Activated CD4-positive, alpha-beta T cell treated with anti-CD3 and anti-CD28 coated beads, Interleukin-2, Interleukin-6, amounts not matched to agents 100 ng/mL and 50 ng/mL, durations not matched to agents 16 hours and 8 hours (primary cell): ENCODE measurements around the gene PPM1J.
A peak's percentile ranks its signal among the peaks of the same experiment; 100 is the strongest.
"Not testable (repeated sequence)": the region's sequence is repeated elsewhere in the genome, so short reads cannot be mapped to it uniquely, and the experiment has no call there.

Source experiments
- DNase-seq: peaks from one replicate; pipeline ENCODE4 v3.0.0-alpha.2; 2020

Gene PPM1J

DNA sequence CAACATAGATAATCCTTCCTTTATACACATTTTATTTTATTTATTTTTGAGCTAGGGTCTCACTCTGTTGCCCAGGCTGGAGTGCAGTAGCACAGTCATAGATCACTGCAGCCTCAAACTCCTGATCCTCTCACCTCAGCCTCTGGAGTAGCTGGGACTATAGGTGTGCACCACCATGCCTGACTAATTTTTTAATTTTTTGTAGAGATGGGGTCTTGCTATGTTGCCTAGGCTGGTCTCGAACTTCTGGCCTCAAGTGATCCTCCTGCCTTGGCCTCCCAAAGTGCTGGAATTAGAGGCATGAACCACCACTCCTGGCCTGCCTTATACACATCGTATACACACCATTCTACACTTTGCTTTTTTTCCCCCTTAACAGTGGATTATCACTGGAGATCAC lies 6.2 kb upstream of the PPM1J start:
- not testable (repeated sequence) for DNase-seq

DNA sequence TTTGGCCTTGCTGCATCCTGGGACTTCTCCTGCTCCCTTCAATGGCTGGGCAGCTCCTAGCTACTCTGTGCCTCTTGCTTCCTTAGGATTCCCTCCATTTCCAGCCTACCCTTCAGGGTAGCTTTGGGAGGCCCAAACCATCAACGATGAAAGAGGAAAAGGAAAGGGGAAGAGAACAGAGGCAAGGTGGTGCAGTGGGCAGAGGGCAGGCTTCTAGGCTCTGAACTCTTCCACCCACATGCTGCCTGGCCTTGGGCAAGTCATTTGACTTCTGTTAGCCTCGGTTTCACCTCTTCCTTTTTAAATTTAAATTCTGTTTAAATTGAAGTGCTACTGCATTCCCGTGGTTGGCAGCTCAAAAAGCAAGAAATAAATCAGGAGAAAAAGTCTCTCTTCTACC lies 5.7 kb upstream of the PPM1J start:
- DNase-seq: no peak

DNA sequence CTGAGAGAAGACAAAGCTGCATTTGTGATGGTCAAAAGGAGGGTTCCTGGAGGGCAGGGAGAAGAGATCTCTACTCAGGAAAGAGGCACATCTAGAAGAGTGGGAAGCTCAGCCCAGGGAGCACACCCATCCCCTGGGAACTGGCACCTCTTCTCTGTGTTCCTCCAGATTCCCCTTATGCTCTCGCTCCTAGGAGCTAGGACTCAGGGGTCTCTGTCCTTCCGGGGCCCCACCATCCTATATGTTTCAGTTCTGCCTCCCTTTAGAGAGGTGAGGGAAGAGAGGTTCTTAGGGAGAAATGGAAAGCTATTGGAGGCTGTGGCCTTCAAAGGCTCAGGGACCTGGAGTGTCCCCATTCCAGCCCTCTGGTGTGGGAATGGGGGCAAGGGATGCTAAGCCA lies 4.6 kb upstream of the PPM1J start:
- no peak for DNase-seq

DNA sequence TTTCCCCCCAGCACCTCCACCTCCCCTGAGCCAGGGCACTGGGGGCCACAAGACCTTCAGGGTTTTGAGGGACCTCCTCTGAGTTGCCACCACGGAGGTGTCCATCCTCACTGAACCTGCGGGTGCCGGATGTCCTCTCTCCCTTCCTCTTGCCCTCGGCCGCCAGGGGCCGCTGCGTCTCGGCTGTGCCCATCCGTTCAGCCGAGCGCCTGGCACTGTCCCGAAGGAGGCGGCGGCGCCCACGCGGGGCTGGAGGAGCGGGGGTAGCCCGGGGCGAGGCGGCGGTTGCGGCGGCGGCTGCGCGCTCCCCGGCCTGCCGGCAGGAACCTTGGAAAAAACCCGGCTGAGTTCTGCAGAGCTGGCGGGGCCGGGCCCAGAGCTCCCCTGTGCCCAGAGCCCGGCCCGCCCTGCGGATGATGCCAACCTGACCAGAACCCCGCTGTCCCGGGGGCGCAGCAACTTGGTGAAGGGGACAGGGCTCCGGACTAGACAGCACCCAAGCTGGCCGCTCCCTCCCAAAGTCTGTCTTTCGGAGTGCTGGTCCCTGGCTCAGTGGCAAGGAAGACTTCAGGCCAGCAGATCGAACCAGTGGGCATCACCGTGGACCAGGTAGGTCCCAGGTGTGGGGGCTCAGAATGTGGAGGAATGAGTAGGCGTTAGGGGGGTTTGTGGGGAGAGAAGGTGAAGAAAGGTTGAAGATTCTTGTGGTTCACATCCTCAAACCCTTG lies 3.7 kb upstream of the PPM1J start:
- peak; percentile 83 for DNase-seq

DNA sequence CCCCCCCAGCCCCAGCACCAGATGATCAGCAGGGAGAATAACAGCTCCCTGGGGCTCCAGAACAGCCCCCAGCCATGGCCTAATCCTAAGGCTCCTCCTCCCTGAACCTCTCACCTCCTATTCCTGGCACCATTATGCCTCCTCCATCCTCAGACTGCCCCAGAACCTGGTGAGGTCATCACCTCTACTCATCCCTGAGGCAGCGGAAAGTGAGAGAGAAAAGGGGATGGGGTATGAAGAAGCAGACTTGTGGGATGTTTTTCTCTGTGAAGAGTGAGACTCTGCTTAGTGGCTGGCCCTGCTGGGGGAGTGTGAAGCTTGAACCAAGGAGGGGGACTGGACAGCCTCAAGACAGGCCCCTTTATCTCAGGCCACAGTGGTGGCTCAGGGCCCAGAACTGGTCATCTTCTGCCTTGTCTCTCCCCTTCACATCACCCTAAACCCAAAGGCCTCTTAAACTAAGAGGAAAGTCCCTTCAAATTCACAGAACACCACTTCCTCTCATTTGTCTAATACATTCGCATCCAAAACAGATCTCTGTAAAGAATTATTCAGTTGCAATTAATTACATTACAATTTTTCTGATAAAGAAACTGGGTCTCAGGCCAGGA lies 2.2 kb upstream of the PPM1J start:
- DNase-seq: no peak

DNA sequence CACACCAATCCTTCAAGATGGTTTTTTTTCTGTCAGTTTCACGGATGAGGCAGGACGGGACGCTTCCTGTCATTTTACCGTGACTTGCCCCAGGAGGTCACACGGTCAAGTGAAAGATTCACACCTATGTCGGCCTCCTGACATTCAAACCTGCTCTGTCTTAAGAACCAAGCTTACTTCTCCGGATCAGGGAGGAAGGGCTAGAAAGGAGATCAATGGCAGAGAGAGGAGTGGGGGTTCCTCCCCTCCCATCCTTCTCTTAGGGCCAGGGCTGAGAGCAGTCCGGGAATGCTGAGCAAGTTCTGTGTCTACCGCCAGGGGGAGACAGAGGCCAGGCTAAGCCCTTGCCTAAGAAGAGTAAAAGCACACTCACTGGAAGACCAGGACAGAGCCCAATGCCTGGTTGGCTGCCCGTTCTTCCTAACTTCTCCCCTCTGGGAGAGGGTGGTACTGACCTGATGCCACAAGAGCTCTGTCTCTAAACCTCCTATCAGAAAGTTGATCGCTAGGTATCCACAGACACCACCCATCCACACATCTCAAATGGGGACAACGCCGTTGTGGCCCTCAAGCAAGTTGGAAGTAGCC lies 1.1 kb upstream of the PPM1J start:
- DNase-seq: peak; percentile 85

DNA sequence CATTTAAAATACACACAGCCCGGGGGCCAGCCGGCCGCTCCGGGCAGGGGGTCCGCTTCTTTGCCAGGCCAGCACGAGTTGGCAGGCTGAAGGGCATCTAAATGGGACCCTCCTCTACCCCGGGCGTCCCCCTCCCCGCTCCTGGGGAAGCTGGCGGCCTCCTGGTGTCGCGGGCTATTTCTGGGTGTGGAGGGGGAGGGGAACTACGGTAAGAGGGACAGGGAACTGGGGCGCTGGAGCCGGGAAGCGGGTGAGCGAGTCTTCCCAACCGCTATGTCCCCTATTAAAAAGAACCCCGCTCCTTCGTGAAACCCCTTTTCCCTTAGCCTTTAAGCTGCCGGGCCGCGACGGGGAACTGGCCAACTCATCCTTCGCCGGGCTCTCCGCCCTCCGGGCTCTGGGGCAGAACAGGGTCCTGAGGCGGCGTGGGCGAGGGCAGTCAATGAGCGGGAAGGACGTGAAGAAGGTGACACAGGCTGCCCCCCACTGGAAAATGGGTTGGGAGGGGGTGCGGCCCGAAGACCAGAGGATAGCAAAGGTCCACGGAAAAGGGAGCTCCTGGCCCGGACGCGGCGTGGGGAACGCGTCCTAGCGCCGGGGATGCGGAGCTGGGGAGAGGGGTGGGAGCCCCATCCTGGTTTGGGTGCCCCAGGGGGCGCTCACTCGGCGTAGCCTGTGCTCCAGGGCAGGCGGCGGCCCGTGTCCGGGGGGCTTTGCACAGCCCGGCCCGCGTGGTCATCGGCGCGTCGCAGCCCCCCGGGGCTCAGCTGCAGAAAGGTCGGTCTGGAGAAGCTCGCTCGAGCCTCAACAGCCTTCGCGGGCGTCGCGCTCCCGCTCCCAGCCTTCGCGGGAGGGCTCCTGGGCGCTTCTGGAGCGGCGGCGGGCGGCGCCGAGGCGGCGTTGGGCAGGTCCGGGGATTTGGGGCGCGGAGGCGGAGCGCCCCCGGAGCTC lies 544 bp downstream of the PPM1J start:
- DNase-seq: no peak

DNA sequence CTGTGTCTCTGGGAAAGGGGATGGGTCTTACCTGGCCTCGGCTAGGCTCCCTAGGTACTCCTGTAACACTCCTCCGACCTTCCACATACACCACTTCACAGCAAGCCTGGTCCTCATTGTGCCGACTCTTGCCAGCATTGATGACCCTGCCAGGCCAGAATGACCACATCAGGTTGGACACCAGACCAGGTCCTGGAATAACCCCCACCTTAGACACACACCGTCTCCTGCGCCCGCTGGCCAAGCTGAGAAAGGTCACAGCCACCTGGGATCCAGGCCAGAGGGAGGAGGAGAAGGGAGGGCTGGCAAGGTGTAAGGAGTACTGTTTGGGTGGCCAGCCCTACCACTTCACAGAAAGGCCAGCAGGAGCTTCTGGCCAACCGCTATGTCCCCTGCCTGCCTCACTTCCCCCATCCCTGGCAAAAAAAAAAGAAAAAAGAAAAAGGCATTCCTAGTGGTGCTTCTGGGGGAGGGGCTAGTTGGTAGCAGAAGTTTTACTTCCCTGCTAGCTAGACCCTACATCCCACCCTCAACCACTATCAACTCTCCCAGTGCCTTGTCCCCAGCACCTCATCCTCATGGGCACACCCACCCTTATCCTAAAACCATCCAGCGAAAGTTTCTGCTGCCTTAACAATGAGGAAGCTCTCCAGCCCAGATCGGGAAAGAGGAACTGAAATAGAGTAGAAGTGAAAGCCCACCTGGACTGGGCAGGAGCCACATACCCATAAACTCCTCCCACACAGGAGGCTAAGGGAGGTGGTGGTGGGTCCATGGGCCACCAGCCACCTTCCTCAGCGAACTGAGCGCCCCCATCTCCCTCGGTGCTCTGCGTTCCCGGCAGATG lies 1.4 kb downstream of the PPM1J start:
- DNase-seq: no peak

DNA sequence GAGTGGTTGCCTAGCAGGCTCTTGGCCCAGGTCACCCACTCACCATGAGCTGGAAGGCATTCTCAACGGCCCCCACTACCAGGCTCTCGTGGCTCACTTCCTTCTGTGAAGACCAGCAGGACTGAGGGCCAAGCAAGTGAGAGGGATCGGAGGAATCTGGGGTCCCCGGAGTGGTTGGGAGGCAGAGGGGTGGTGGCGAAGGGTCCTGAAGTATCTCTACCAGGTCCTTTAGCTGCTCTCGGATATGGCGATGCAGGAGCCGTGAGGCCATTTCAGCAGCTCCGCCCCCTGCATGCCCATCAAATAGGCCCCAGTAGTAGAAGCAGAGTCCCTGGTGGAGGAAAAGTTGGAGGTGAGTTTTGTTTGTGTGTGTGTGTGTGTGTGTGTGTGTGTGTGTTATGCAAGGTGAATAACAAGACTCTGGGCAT lies 2.4 kb downstream of the PPM1J start:
- no peak for DNase-seq

DNA sequence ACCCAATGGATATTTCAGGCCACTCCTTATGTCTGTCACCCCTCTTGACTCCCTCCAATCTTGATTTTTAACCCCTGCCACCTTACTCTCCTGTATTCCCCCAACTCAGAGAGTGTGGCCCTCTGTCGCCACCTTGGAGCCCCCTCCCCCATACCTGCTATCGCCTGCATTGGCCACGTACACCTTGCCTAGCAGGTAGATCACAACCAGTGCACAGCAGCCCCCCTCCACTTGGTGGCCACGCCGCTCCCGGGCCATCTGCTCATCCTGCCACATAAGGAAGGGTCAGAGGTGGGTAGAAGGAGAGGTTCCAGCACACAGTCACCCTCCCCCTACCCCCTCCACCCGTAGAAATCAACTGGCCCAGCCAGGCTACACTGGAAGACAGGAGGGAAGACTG lies 2.9 kb downstream of the PPM1J start:
- DNase-seq: no peak

DNA sequence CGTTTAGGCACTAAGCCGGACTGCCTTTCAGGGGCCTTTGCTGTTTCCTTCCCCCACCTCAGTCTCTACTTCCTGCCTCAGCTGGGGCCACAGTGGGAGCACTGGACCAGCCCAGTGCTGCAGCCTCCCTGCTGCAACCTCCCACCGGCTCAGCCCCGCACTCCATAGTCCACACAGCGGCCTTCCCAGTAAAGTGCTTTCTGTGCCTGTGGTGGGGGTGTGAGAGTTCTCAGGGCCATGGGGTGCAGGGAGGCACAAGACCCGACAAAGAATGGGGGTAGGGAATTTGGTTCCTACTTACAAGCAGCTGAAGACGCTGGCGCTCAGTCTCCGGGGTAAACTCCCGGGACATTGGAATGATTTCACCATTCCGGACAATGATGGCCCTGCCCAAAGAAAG lies 3.5 kb downstream of the PPM1J start:
- no peak for DNase-seq

DNA sequence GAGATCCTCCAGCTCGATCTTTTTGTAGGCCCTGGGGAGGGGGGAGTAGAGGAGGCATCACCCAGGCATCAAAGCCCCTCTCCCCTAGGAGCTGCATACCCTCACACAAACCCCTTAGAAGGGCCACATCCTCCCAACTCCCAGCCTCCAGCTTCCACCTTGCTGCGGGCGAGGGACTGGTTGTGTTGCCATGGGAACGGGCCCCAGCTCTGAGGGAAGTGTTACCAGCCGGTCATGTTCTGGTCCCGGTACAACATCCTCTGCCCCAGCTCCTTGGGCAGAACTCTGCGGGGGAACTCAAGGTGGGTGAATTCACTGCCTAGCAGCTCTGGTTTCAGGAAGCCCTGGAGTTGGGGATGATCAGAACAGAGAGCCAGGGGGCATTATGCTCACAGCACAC lies 4.1 kb downstream of the PPM1J start:
- DNase-seq: no peak

DNA sequence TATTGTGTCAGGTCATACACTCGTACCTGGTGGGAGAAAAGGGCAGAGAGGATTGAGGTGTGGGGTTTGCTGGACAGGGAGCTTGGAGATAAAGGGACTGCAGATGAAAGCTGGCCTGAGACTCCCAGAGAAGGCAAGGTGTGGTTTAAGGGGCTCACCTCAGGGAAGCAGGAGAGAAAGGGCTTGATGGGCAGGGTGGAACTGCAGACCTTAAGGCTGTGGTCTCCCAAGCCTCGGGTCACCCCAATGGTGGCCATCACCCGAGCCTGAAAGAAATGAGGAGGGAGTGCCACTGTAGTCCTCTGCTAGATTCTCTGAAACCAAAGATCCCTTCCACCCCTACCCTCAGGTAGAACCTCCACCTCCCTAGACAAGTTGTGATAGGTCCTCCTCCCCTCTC lies 4.5 kb downstream of the PPM1J start:
- DNase-seq: no peak

DNA sequence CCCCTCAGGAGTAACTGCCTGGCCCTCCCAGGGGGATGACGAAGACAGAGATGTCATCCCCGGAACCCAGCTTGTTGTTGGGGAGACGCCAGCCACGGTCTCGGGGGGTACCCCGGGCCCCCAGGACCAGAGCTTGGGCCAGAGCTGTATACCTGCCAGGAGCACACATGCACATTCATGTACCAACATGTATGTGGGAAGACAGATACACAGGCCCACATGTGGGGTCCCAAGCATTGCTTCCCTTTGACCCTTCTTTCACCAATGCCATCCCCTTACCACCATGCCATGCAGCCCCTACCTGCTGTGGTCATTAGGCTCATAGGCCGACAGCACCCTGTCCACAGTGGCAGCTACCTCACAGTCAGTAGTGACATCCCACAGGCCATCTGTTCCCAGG lies 5.0 kb downstream of the PPM1J start:
- no peak for DNase-seq

DNA sequence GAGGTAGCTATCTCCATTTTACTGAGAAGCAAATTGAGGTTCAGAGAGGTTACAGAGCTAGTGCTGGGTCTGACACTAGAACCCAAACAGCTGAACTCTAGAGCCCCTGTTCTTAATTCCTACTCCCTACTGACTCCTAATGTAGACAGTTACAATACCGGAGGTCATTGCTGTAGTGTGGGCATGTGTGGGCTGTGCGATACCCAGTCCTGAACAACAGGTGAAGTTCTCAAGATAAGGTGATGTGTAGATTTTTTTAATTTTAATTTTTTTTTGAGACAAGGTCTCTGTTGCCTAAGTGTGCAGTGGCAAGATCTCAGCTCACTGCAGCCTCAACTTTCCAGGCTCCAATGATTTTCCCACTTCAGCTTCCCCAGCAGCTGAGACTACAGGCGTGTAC lies 6.6 kb downstream of the PPM1J start:
- DNase-seq: no peak

DNA sequence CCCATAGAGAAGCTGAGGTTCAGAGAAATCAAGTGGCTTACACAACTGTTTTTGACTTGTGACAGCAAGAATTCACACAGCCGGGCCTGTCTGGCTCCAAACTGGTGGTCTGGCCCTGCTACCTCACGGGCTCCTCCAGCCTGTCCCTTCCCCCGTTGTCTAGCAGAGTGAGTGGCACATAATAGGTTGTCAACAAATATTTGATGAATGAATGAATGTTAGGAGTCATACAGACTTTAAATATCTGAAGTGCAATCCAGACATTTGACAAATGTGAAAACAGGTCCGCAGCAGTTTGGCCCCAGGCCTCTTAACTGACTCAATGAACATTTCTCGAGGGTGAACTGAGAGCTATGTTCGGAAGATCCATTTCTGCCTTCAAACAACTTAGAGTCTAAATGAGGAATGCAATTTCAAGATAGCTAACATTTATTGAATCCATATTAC lies 7.1 kb downstream of the PPM1J start:
- DNase-seq: no peak

DNA sequence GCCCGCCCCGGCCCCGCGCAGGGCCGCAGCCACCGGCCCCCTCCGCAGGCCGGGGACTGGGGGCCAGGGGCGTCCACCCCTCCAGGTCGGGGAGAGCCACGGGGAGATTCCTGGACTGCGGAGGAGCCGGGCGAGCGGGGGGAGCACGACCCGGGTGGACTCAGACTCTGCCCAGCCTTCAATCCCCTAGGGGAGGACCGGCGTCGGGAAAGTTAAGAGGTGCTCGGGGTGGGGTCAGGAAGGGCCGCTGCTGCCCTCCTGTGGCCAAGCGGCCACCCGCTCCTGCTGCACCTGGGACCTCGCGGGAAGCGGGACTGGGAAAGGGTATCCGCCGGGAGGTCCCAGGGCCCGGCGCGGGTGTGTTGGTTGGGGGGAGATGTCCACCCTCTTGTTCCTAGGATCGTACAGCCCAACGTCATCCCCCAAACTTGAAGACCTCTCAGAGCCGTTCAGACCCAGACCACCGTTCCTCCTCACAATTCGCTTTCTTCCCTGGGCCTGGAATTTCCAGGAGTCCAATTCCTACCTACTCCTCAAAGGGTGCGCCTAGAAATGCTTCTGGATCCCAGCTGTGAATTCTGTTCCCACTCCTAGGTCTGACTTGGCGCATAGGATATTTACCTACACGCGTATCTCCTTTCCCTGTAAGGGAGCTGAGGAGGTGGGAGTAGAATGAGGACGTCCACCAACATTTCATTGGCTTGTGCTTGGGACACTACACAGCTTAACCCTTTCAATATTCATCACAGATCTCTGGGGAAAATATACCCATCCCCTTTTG lies 7.7 kb downstream of the PPM1J start:
- DNase-seq: peak; percentile 76

DNA sequence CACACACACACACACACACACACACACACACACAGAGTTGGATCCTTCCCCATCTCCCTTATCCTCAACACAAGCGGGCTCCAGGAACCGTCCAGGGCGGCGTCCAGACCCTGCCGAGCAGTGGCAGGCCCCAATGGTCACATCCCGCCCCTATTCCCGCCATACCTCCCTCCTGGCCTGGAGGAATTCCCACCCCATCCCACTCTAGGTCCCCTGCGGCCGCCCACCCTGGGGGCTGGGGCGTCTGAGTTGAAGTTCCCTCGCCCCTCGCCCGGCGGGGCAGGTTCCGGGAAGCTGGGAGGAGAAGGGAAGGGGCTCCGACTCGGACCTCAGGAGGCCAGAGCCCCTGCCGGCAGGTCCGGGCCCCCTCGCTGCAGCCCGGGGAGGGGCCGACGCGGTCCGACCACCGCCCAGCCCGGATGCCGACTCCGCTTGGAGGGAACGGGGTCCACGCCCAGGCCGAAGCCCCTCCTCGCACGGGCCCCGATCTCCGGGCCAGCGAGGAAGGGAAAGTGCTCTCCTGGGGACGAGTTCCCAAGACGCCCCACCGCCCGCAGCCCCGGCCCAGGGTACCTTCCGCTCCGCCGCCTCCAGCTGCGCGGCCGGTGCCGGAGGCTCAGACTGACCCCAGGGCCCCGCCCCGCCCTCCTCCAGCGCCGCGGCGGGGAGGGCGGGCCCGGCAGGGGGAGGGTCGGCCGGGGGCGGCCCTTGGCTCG lies 8.5 kb downstream of the PPM1J start, which contains the start of gene RHOC:
Gene RHOC (minus strand): TSS at position 623 of the 716 bp plus-strand sequence. CDS start 3,328 bp downstream, outside the sequence.
- DNase-seq: peak; percentile 54

DNA sequence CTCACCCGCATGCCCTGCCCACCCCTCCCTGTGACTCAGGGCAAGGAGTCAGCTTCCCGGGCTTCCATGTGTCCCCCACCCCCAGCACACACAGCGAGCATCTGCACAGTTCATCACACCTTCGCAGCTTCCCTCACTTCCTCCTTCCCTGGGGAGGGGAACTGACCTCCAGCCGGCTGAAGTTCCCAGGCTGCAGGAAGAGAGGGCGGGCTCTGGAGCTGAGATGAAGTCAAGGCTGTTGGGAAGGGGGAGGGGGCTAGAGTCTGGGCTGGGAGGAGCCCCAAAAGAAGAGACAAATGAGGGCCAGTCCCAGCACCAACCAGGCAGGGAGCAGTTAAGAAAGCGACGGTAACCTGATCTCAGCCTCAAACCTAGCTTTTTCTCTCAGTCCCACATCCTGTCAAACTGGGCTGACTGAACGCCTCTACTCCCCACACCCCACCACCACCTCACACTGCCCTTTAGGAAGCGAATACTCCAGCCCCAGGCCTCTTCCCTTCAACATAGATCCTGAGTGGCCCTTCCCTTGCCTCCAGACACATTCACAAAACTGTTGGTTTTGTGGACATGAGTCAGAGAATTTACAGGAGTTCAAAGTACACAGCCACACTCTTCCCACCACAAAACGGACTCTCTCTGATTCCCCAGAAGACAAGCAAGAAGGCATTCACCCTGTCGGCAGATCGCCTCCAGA lies 10.1 kb downstream of the PPM1J start:
- DNase-seq: peak; percentile 76

DNA sequence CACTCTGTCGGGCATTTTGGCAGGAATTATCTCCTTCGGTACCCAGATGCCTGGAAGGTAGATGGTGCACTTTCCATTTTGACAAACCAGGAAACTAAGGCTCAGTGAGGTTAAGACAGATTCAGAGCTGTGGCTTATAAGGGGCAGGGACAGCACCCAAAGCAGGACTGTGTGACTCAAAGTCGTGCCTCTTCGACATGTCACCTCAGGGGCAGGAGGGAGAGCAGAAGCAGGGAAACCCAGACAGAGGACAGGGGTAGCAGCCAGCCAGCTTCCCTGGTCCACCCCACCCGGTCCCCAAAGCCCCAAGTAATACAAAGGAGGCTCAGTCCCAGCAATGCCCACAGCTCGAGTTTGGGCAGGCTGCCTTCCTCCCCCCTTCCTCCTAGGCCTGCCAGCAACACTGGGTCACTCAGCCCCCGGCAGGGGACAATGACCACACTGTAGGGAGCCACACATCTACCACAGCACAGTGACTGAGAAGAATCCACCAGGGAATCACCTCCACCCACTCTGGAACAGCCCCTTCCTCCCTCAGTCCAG lies 10.7 kb downstream of the PPM1J start:
- peak; percentile 44 for DNase-seq
